HEK293 (cell line): ENCODE results near the gene IRF2BPL.

Source experiments
- CTCF ChIA-PET: fragments of 350-600 bp; formaldehyde crosslinking; extraction: SDS; loops from one replicate; lab custom pipeline; 2021; ENCODE audit warnings: antibody characterized with exemption; lab: Yijun Ruan, JAX
- POLR2A ChIA-PET: fragments of 300-600 bp; formaldehyde crosslinking; extraction: SDS; loops from one replicate; lab custom pipeline; 2020; ENCODE audit warnings: antibody characterized with exemption, inconsistent platforms; lab: Yijun Ruan, JAX
- H3K27ac ChIP-seq: fragments of 200-500 bp; sonication (Bioruptor generic); 2 replicates; pipeline ENCODE4 v1.5.1; 2014; ENCODE audit warnings: low read depth, low read length, control low read depth, inconsistent platforms; ENCODE audit errors: extremely low read depth
- H3K36me3 ChIP-seq, 2 experiments: fragments of 200-500 bp in 1 of 2; sonication (Bioruptor generic) in 1 of 2; 1 replicate in 1 of 2; 2 replicates in 1 of 2; pipeline ENCODE4 v1.5.1; 2014 to 2017; ENCODE audit warnings: inconsistent platforms in 2 of 2, low read length in 2 of 2; ENCODE audit not compliant: control insufficient read depth in 2 of 2, insufficient read depth in 1 of 2
- H3K4me1 ChIP-seq: fragments of 200-500 bp; sonication (Bioruptor generic); 2 replicates; pipeline ENCODE4 v1.5.1; 2014; ENCODE audit warnings: mild to moderate bottlenecking, low read length, inconsistent platforms; ENCODE audit not compliant: control insufficient read depth, insufficient read depth
- H3K4me3 ChIP-seq: 2 replicates; pipeline ENCODE4 v1.5.1; 2011; ENCODE audit warnings: low read depth, mild to moderate bottlenecking, control low read depth, low read length, moderate library complexity
- H3K9me3 ChIP-seq: fragments of 200-500 bp; sonication (Bioruptor generic); 2 replicates; pipeline ENCODE4 v1.5.1; 2014; ENCODE audit warnings: low read depth, low read length, inconsistent platforms; ENCODE audit not compliant: control insufficient read depth, insufficient read depth
- GLI2 ChIP-seq: fragments of 450-650 bp; formaldehyde crosslinking; IDR thresholded peaks from 2 replicates; pipeline ENCODE4; 2017; ENCODE audit warnings: missing biosample characterization, missing genetic modification characterization, low read depth, borderline replicate concordance
- KLF1 ChIP-seq: fragments of 450-650 bp; formaldehyde crosslinking; IDR thresholded peaks from 2 replicates; pipeline ENCODE4 v1.5.1; 2016; ENCODE audit warnings: missing biosample characterization, missing genetic modification characterization
- KLF9 ChIP-seq: fragments of 450-650 bp; formaldehyde crosslinking; IDR thresholded peaks from 2 replicates; pipeline ENCODE4 v1.5.1; 2016; ENCODE audit warnings: missing biosample characterization, missing genetic modification characterization, low read depth
- PATZ1 ChIP-seq: fragments of 450-650 bp; formaldehyde crosslinking; IDR thresholded peaks from 2 replicates; pipeline ENCODE4 v1.5.1; 2016; ENCODE audit warnings: missing biosample characterization, missing genetic modification characterization
- ZBTB26 ChIP-seq: fragments of 450-650 bp; formaldehyde crosslinking; optimal IDR thresholded peaks from 2 replicates; pipeline ENCODE3; 2016; ENCODE audit warnings: missing biosample characterization, mild to moderate bottlenecking, missing genetic modification characterization
- ZNF132 ChIP-seq: fragments of 450-650 bp; formaldehyde crosslinking; IDR thresholded peaks from 2 replicates; pipeline ENCODE4 v1.5.1; 2017; ENCODE audit warnings: missing biosample characterization, missing genetic modification characterization, borderline replicate concordance
- ZNF350 ChIP-seq: fragments of 450-650 bp; formaldehyde crosslinking; IDR thresholded peaks from 2 replicates; pipeline ENCODE4 v1.5.0; 2017; ENCODE audit warnings: missing biosample characterization, mild to moderate bottlenecking, missing genetic modification characterization
- ZNF426 ChIP-seq: fragments of 450-650 bp; formaldehyde crosslinking; IDR thresholded peaks from 2 replicates; pipeline ENCODE4 v1.5.1; 2017; ENCODE audit warnings: missing biosample characterization, missing genetic modification characterization, mild to moderate bottlenecking, inconsistent platforms, moderate library complexity
- ZNF501 ChIP-seq: fragments of 450-650 bp; formaldehyde crosslinking; IDR thresholded peaks from 2 replicates; pipeline ENCODE4 v1.5.1; 2016; ENCODE audit warnings: missing biosample characterization, missing genetic modification characterization
- ZNF529 ChIP-seq: fragments of 450-650 bp; formaldehyde crosslinking; IDR thresholded peaks from 2 replicates; pipeline ENCODE4 v1.5.1; 2017; ENCODE audit warnings: missing genetic modification characterization, missing biosample characterization; ENCODE audit not compliant: insufficient replicate concordance
- ZNF558 ChIP-seq: fragments of 450-650 bp; formaldehyde crosslinking; IDR thresholded peaks from 2 replicates; pipeline ENCODE4 v1.5.1; 2016; ENCODE audit warnings: missing biosample characterization, missing genetic modification characterization
- ZNF621 ChIP-seq: fragments of 450-650 bp; formaldehyde crosslinking; IDR thresholded peaks from 2 replicates; pipeline ENCODE4 v1.5.1; 2017; ENCODE audit warnings: missing biosample characterization, missing genetic modification characterization
- ZNF768 ChIP-seq: fragments of 450-650 bp; formaldehyde crosslinking; IDR thresholded peaks from 2 replicates; pipeline ENCODE4 v1.5.1; 2018; ENCODE audit warnings: missing biosample characterization, mild to moderate bottlenecking, missing genetic modification characterization
- ZNF777 ChIP-seq: fragments of 450-650 bp; formaldehyde crosslinking; IDR thresholded peaks from 2 replicates; pipeline ENCODE4 v1.5.1; 2017; ENCODE audit warnings: missing biosample characterization, missing genetic modification characterization, borderline replicate concordance
- ZNF791 ChIP-seq: fragments of 450-650 bp; formaldehyde crosslinking; IDR thresholded peaks from 2 replicates; pipeline ENCODE4 v1.5.1; 2016; ENCODE audit warnings: missing biosample characterization, missing genetic modification characterization
- TF ChIP-seq, protein P1 (sequence below): fragments of 450-650 bp; formaldehyde crosslinking; IDR thresholded peaks from 2 replicates; pipeline ENCODE4 v1.5.1; 2016; ENCODE audit warnings: missing biosample characterization, missing genetic modification characterization
- TF ChIP-seq, protein P2 (sequence below): fragments of 450-650 bp; formaldehyde crosslinking; IDR thresholded peaks from 2 replicates; pipeline ENCODE4 v1.5.1; 2017; ENCODE audit warnings: missing biosample characterization, missing genetic modification characterization

IRF2BPL gene

DNA sequence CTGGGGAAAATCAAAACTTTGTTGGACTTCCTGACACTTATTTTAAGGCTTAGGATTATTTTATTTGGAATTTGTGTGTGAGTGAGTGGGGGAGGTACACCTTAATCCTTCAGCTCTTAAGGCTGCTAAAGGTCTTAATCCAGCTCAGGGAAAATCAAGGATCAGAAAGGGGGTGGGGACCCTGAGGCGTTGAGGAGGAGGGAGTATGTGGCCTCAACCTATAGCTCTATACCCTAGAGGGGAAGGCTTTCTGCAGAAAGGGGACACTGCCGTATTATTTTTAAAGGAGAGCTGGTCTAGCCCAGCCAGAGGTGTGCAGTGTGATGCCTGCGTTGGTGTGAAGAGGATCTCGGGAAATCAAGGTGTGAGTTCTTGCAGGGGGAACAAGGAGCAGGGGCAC, 20.0 kb downstream of the IRF2BPL start (continued):
- TF ChIP-seq, protein P1, sequence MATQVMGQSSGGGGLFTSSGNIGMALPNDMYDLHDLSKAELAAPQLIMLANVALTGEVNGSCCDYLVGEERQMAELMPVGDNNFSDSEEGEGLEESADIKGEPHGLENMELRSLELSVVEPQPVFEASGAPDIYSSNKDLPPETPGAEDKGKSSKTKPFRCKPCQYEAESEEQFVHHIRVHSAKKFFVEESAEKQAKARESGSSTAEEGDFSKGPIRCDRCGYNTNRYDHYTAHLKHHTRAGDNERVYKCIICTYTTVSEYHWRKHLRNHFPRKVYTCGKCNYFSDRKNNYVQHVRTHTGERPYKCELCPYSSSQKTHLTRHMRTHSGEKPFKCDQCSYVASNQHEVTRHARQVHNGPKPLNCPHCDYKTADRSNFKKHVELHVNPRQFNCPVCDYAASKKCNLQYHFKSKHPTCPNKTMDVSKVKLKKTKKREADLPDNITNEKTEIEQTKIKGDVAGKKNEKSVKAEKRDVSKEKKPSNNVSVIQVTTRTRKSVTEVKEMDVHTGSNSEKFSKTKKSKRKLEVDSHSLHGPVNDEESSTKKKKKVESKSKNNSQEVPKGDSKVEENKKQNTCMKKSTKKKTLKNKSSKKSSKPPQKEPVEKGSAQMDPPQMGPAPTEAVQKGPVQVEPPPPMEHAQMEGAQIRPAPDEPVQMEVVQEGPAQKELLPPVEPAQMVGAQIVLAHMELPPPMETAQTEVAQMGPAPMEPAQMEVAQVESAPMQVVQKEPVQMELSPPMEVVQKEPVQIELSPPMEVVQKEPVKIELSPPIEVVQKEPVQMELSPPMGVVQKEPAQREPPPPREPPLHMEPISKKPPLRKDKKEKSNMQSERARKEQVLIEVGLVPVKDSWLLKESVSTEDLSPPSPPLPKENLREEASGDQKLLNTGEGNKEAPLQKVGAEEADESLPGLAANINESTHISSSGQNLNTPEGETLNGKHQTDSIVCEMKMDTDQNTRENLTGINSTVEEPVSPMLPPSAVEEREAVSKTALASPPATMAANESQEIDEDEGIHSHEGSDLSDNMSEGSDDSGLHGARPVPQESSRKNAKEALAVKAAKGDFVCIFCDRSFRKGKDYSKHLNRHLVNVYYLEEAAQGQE = no peak
- TF ChIP-seq PATZ1 (tag by site-specific recombination) = no peak
- no peak for TF ChIP-seq ZNF777 (tag by site-specific recombination)
- TF ChIP-seq ZNF768 (tag by site-specific recombination) = no peak

GRCh38 chr14:77007975-77008421, 20.5 kb downstream of the IRF2BPL start:
- Histone ChIP-seq H3K27ac (no peak overlapping the region), H3K4me3 (no peak overlapping the region), H3K4me1 (peaks cover 7% of the 10 kb centered on the region), H3K36me3 (no peaks in the 10 kb centered on the region), H3K9me3 (no peaks in the 10 kb centered on the region)
- ChIA-PET CTCF (interaction anchor here (1.5 kb wide), 1 partner anchor 46 kb away, joined by 5 read pairs; no protein-coding TSS in a partner anchor), POLR2A (no interaction called here)
- TF ChIP-seq ZNF132 = no peak
- no peak for TF ChIP-seq ZNF621 (tag by site-specific recombination)

DNA sequence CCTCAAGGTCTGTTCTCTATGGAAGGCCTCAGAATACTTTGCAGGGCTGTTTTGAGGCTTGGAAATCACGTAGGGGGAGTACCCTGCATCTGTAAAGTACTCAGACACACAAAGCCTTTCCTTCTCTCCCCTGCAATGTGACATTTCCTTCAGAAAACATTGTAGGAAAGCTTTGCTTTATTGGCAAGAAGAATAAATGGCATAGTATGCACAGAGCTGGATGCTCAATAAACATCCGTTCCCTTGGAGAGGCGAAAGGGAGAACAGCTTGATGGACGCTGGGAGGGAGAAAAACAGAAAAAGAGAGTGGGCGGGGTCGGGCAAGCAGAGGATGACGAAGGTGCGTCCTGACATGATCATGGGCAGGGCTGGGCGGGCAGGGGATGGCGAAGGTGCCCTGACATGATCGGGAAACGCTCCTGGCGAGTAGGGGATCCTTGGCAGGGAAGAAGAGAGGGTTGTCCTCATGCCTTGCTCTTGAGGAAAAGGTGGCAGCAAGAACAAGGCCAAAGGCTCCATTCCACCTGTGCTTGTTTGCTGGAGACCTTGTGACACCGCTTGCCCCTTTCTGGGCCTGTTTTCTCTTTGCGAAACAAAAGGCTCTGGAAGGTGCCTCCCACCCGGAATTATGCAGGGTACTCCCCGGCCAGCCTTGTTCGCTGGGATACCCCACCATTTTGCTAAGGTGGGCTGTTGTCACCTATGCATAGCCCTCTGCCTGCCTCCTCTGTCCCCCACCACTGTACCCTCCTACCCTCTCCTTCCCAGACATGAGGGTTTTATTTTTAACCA, 21.1 kb downstream of the IRF2BPL start:
- H3K9me3 ChIP-seq = no peaks in the 10 kb centered on the region
- TF ChIP-seq ZNF768 (tag by site-specific recombination) = no peak
- TF ChIP-seq ZNF558 (tag by site-specific recombination) = no peak
- TF ChIP-seq ZNF350 (tag by site-specific recombination) = no peak
- TF ChIP-seq GLI2 (tag by site-specific recombination) = no peak
- TF ChIP-seq, protein P2, sequence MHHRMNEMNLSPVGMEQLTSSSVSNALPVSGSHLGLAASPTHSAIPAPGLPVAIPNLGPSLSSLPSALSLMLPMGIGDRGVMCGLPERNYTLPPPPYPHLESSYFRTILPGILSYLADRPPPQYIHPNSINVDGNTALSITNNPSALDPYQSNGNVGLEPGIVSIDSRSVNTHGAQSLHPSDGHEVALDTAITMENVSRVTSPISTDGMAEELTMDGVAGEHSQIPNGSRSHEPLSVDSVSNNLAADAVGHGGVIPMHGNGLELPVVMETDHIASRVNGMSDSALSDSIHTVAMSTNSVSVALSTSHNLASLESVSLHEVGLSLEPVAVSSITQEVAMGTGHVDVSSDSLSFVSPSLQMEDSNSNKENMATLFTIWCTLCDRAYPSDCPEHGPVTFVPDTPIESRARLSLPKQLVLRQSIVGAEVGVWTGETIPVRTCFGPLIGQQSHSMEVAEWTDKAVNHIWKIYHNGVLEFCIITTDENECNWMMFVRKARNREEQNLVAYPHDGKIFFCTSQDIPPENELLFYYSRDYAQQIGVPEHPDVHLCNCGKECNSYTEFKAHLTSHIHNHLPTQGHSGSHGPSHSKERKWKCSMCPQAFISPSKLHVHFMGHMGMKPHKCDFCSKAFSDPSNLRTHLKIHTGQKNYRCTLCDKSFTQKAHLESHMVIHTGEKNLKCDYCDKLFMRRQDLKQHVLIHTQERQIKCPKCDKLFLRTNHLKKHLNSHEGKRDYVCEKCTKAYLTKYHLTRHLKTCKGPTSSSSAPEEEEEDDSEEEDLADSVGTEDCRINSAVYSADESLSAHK = no peak
- TF ChIP-seq ZBTB26 (tag by site-specific recombination) = no peak
- no peak for TF ChIP-seq ZNF791
- TF ChIP-seq ZNF501 (tag by site-specific recombination) = no peak
- TF ChIP-seq KLF9 (tag by site-specific recombination) = no peak
- no peak for TF ChIP-seq ZNF529 (tag by site-specific recombination)
- no peak for TF ChIP-seq KLF1 (tag by site-specific recombination)
- no peak for TF ChIP-seq ZNF426 (tag by site-specific recombination)
- H3K4me1 ChIP-seq = peaks cover 7% of the 10 kb centered on the region
- POLR2A ChIA-PET = no interaction called here
- CTCF ChIA-PET = interaction anchor here (0.6 to 0.7 kb wide), 2 partner anchors 24 to 521 kb away, joined by 3 read pairs; no protein-coding TSS in a partner anchor
- H3K27ac ChIP-seq = no peak overlapping the region
- H3K36me3 ChIP-seq = no peaks in the 10 kb centered on the region
- no peak overlapping the region for H3K4me3 ChIP-seq
